MCF 10A (cell line): ENCODE results near the gene SOX5. TPM values are rescaled to one million over a fixed set of nuclear protein-coding genes. Genes with fewer than 3 reads are reported as not detected.

ENCODE experiments used
- BruUV-seq: library from RNA; stranded (reverse); fragments of 400-500 nt; replicated peaks from 2 replicates; lab custom pipeline; 2021; lab: Mats Ljungman, UMichigan
- CTCF ChIA-PET: fragments of 300-600 bp; sonication (Branson Sonifier 250); formaldehyde crosslinking; extraction: SDS; loops from one replicate; lab custom pipeline; 2021; ENCODE audit warnings: antibody characterized with exemption, inconsistent platforms; lab: Yijun Ruan, JAX
- POLR2A ChIA-PET: fragments of 300-600, 350-650 bp; sonication (Branson Sonifier 250); formaldehyde crosslinking; extraction: SDS; loops from one replicate; lab custom pipeline; 2020; ENCODE audit warnings: antibody characterized with exemption, inconsistent platforms; lab: Yijun Ruan, JAX
- DNase-seq: peaks from one replicate; pipeline ENCODE4 v3.0.0-alpha.2; 2018; ENCODE audit not compliant: unreplicated experiment
- H3K27ac Mint-ChIP-seq: one replicate; pipeline ENCODE4 v1.8.0; 2022; ENCODE audit warnings: mild to moderate bottlenecking, low read depth, mixed read lengths; ENCODE audit not compliant: unreplicated experiment
- H3K27me3 Mint-ChIP-seq: one replicate; pipeline ENCODE4 v1.8.0; 2022; ENCODE audit warnings: mixed read lengths; ENCODE audit not compliant: insufficient read depth, unreplicated experiment
- H3K36me3 Mint-ChIP-seq: one replicate; pipeline ENCODE4 v1.8.0; 2022; ENCODE audit warnings: mild to moderate bottlenecking, moderate library complexity, mixed read lengths; ENCODE audit not compliant: insufficient read depth, unreplicated experiment
- H3K4me1 Mint-ChIP-seq: one replicate; pipeline ENCODE4 v1.8.0; 2022; ENCODE audit warnings: mixed read lengths; ENCODE audit not compliant: insufficient read depth, unreplicated experiment
- H3K4me3 Mint-ChIP-seq: one replicate; pipeline ENCODE4 v1.8.0; 2022; ENCODE audit warnings: mild to moderate bottlenecking, moderate library complexity, mixed read lengths; ENCODE audit not compliant: unreplicated experiment
- H3K9me3 Mint-ChIP-seq: one replicate; pipeline ENCODE4 v1.8.0; 2022; ENCODE audit warnings: mixed read lengths; ENCODE audit not compliant: unreplicated experiment
- CTCF ChIP-seq: fragments of 200-600 bp; IDR thresholded peaks from one replicate; pipeline ENCODE4 v1.8.0; 2022; ENCODE audit warnings: antibody characterized with exemption, mild to moderate bottlenecking; ENCODE audit not compliant: unreplicated experiment
- intact Hi-C: fragments of 100-400 bp; cut with micrococcal nuclease; formaldehyde crosslinking; loops from 2 replicates; pipeline ENCODE4 v1.14.1; 2022
- total RNA-seq: library from RNA; stranded (reverse); gene quantifications from 2 replicates; pipeline ENCODE4 v1.2.3, GENCODE V29; 2022

Gene SOX5
- total RNA-seq, 1 experiment from 2014 or later = 0.91 TPM

- BruUV-seq = no TSS peak
- H3K9me3 Mint-ChIP-seq = no peaks in the 10 kb centered on the region
- CTCF ChIA-PET = interaction anchor here (0.8 kb wide), 1 partner anchor 1442 kb away, joined by 3 read pairs; no protein-coding TSS in a partner anchor
- H3K4me1 Mint-ChIP-seq = no peaks in the 10 kb centered on the region
- DNase-seq = no peak
- peaks cover under 1% of the 10 kb centered on the region for H3K27me3 Mint-ChIP-seq
- intact Hi-C loops = no loop called here
- no peak for TF ChIP-seq CTCF
- H3K27ac Mint-ChIP-seq = no peak overlapping the region
- POLR2A ChIA-PET = interaction anchor here (1.7 kb wide), 1 partner anchor 11 kb away, joined by 4 read pairs; no protein-coding TSS in a partner anchor
- no peaks in the 10 kb centered on the region for H3K36me3 Mint-ChIP-seq
- no peak overlapping the region for H3K4me3 Mint-ChIP-seq
Observed at GRCh38 chr12:23536293-23536692, 413.2 kb downstream of the SOX5 start.

GRCh38 chr12:23535441-23535840, 414.0 kb downstream of the SOX5 start:
- Mint-ChIP-seq H3K27me3 (peaks cover 9% of the 10 kb centered on the region), H3K36me3 (no peaks in the 10 kb centered on the region), H3K4me1 (no peaks in the 10 kb centered on the region), H3K4me3 (no peak overlapping the region), H3K27ac (no peak overlapping the region), H3K9me3 (no peaks in the 10 kb centered on the region)
- intact Hi-C loops = no loop called here
- no peak for DNase-seq
- ChIA-PET CTCF (no interaction called here), POLR2A (interaction anchor here (0.6 to 1.7 kb wide), 2 partner anchors 10 to 457 kb away, joined by 3 to 4 read pairs; no protein-coding TSS in a partner anchor)
- no peak for TF ChIP-seq CTCF
- BruUV-seq = no TSS peak

GRCh38 chr12:23534196-23534595, 415.3 kb downstream of the SOX5 start:
- BruUV-seq = no TSS peak
- TF ChIP-seq CTCF = no peak
- Mint-ChIP-seq H3K4me3 (no peak overlapping the region), H3K4me1 (no peaks in the 10 kb centered on the region), H3K27ac (no peak overlapping the region), H3K27me3 (peaks cover 13% of the 10 kb centered on the region), H3K9me3 (no peaks in the 10 kb centered on the region), H3K36me3 (no peaks in the 10 kb centered on the region)
- intact Hi-C loops = no loop called here
- CTCF ChIA-PET = interaction anchor here (0.6 kb wide), 2 partner anchors 30 to 310 kb away, joined by 3 read pairs; no protein-coding TSS in a partner anchor
- POLR2A ChIA-PET = no interaction called here
- DNase-seq = no peak

- DNase-seq = no peak
- H3K27me3 Mint-ChIP-seq = peaks cover 13% of the 10 kb centered on the region
- no TSS peak for BruUV-seq
- no peaks in the 10 kb centered on the region for H3K9me3 Mint-ChIP-seq
- H3K36me3 Mint-ChIP-seq = no peaks in the 10 kb centered on the region
- H3K27ac Mint-ChIP-seq = no peak overlapping the region
- ChIA-PET POLR2A (interaction anchor here (0.7 kb wide), 1 partner anchor 29 kb away, joined by 3 read pairs; no protein-coding TSS in a partner anchor), CTCF (interaction anchor here (0.6 kb wide), 2 partner anchors 29 to 310 kb away, joined by 3 read pairs; no protein-coding TSS in a partner anchor)
- no peaks in the 10 kb centered on the region for H3K4me1 Mint-ChIP-seq
- no peak for TF ChIP-seq CTCF
- H3K4me3 Mint-ChIP-seq = no peak overlapping the region
- intact Hi-C loops = no loop called here
Observed at GRCh38 chr12:23533699-23534098, 415.8 kb downstream of the SOX5 start.
